CD14-positive monocyte (primary cell): ENCODE results near the gene TAF12. TPM values are rescaled to one million over a fixed set of nuclear protein-coding genes. Genes with fewer than 3 reads are reported as not detected.

ENCODE experiments used
- DNase-seq, 3 donors: peaks; one replicate each; pipeline ENCODE4 v3.0.0-alpha.2; 2011 to 2022
- H2AFZ ChIP-seq: 2 replicates; pipeline ENCODE4 v1.6.0; 2012; ENCODE audit warnings: mild to moderate bottlenecking, low read depth, low read length, inconsistent platforms; ENCODE audit not compliant: insufficient read depth, poor library complexity, severe bottlenecking
- H3K27ac ChIP-seq, 2 donors: 1 replicate in 1 of 2; 2 replicates in 1 of 2; pipeline ENCODE4 v1.5.1; 2012 to 2013; ENCODE audit warnings: low read length in 2 of 2, control low read depth in 1 of 2, inconsistent platforms in 1 of 2, low read depth in 1 of 2, mild to moderate bottlenecking in 1 of 2
- H3K27me3 ChIP-seq, 2 donors: one replicate each; pipeline versions ENCODE4 v1.6.0 to v1.6.1; 2011 to 2013; ENCODE audit warnings: low read length in 2 of 2; ENCODE audit not compliant: control insufficient read depth in 2 of 2, insufficient read depth in 2 of 2
- H3K36me3 ChIP-seq, 2 donors: replicated peaks in 1 of 2; 1 replicate in 1 of 2; 2 replicates in 1 of 2; pipeline versions ENCODE4 v1.5.1 to v1.6.1; 2012 to 2013; ENCODE audit warnings: low read length in 2 of 2, control low read depth in 1 of 2, inconsistent platforms in 1 of 2, mild to moderate bottlenecking in 1 of 2; ENCODE audit not compliant: insufficient read depth in 2 of 2, control insufficient read depth in 1 of 2
- H3K4me1 ChIP-seq, 2 donors: 1 replicate in 1 of 2; 2 replicates in 1 of 2; pipeline versions ENCODE4 v1.5.1 to v1.6.1; 2012 to 2013; ENCODE audit warnings: low read length in 2 of 2, control low read depth in 1 of 2, inconsistent platforms in 1 of 2, mild to moderate bottlenecking in 1 of 2, moderate library complexity in 1 of 2; ENCODE audit not compliant: insufficient read depth in 2 of 2, control insufficient read depth in 1 of 2
- H3K4me2 ChIP-seq: replicated peaks from 2 replicates; pipeline ENCODE3; 2012; ENCODE audit warnings: low read length, moderate library complexity, mild to moderate bottlenecking; ENCODE audit not compliant: poor library complexity, severe bottlenecking; ENCODE audit errors: extremely low read depth
- H3K4me3 ChIP-seq, 3 experiments: fragments of 200-600 bp in 1 of 3; sonication (generic) in 1 of 3; replicated peaks in 1 of 3; 1 replicate in 2 of 3; 2 replicates in 1 of 3; pipeline ENCODE4 v1.5.1; 2011 to 2013; ENCODE audit warnings: low read length in 3 of 3, mild to moderate bottlenecking in 3 of 3, control low read depth in 2 of 3, low read depth in 2 of 3, inconsistent platforms in 1 of 3, moderate library complexity in 1 of 3
- H3K79me2 ChIP-seq: 2 replicates; pipeline ENCODE4 v1.6.0; 2012; ENCODE audit warnings: mild to moderate bottlenecking, control low read depth, inconsistent platforms, low read length, moderate library complexity; ENCODE audit not compliant: insufficient read depth
- H3K9ac ChIP-seq: 2 replicates; pipeline ENCODE4 v1.6.0; 2017; ENCODE audit warnings: low read length, mild to moderate bottlenecking; ENCODE audit not compliant: insufficient read depth, poor library complexity, severe bottlenecking
- H3K9me3 ChIP-seq, 2 donors: replicated peaks in 1 of 2; 1 replicate in 1 of 2; 2 replicates in 1 of 2; pipeline versions ENCODE4 v1.5.1 to v1.6.1; 2012 to 2013; ENCODE audit warnings: low read length in 2 of 2, control low read depth in 1 of 2; ENCODE audit not compliant: control insufficient read depth in 1 of 2, insufficient read depth in 1 of 2
- H4K20me1 ChIP-seq: 2 replicates; pipeline ENCODE4 v1.6.0; 2012; ENCODE audit warnings: mild to moderate bottlenecking, low read length, control low read depth, moderate library complexity; ENCODE audit not compliant: insufficient read depth
- H3K27ac Mint-ChIP-seq, 7 donors: one replicate each; pipeline ENCODE4 v1.8.0; 2020; ENCODE audit warnings: mild to moderate bottlenecking in 7 of 7, mixed read lengths in 7 of 7, moderate library complexity in 6 of 7, inconsistent platforms in 2 of 7
- H3K27me3 Mint-ChIP-seq, 3 donors: one replicate each; pipeline ENCODE4 v1.8.0; 2021 to 2022; ENCODE audit warnings: low read depth in 3 of 3, mild to moderate bottlenecking in 3 of 3, mixed read lengths in 3 of 3, moderate library complexity in 3 of 3, inconsistent platforms in 1 of 3
- H3K36me3 Mint-ChIP-seq, 2 donors: one replicate each; pipeline ENCODE4 v1.8.0; 2020; ENCODE audit warnings: mixed read lengths in 2 of 2, inconsistent platforms in 1 of 2, mild to moderate bottlenecking in 1 of 2
- H3K4me1 Mint-ChIP-seq: one replicate; pipeline ENCODE4 v1.8.0; 2020; ENCODE audit warnings: mild to moderate bottlenecking, mixed read lengths
- H3K4me3 Mint-ChIP-seq, 2 donors: one replicate each; pipeline ENCODE4 v1.8.0; 2020; ENCODE audit warnings: mild to moderate bottlenecking in 2 of 2, mixed read lengths in 2 of 2, moderate library complexity in 1 of 2
- H3K9me3 Mint-ChIP-seq, 7 donors: one replicate each; pipeline ENCODE4 v1.8.0; 2020 to 2022; ENCODE audit warnings: mixed read lengths in 7 of 7, mild to moderate bottlenecking in 6 of 7, moderate library complexity in 6 of 7, inconsistent platforms in 2 of 7
- CTCF ChIP-seq: fragments of 200-600 bp; IDR thresholded peaks from one replicate; pipeline ENCODE4 v1.8.0; 2022; ENCODE audit warnings: antibody characterized with exemption, mild to moderate bottlenecking
- WGBS: methylation state at CpG from one replicate; pipeline ENCODE4 v1.1.5; 2013; ENCODE audit warnings: missing lambda C conversion rate; ENCODE audit not compliant: insufficient coverage; 5-methylcytosine and 5-hydroxymethylcytosine counted together
- intact Hi-C, 2 donors: fragments of 100-400 bp; cut with micrococcal nuclease; formaldehyde crosslinking; loops; one replicate each; pipeline versions ENCODE4 v1.15.0 to v1.15.1; 2023
- polyA plus RNA-seq, 3 donors: library from polyadenylated mRNA; depleted of rRNA in 1 of 3; unstranded in 2 of 3; stranded (reverse) in 1 of 3; fragments of 300-500 nt in 2 of 3; fragments of >200 nt in 1 of 3; fragmentation: Illumina TruSeq in 2 of 3; gene quantifications; 1 replicate in 2 of 3; 2 replicates in 1 of 3; pipeline ENCODE4 v1.2.3, GENCODE V29; 2012 to 2021

Gene TAF12
- polyA plus RNA-seq, 3 donors, result 36.7 to 53.7 (median 53.7) TPM

- no peaks in the 10 kb centered on the region for H3K9me3 ChIP-seq
- no peak overlapping the region for H3K4me2 ChIP-seq
- H3K27me3 ChIP-seq, result no peaks in the 10 kb centered on the region
- no peaks in the 10 kb centered on the region for H3K27me3 Mint-ChIP-seq
- DNase-seq, result no peak
- no peaks in the 10 kb centered on the region for H3K4me1 Mint-ChIP-seq
- H4K20me1 ChIP-seq, result no peaks in the 10 kb centered on the region
- H3K9ac ChIP-seq, result no peak overlapping the region
- H3K36me3 ChIP-seq, result peaks cover 61 to 86% of the 10 kb centered on the region in 2 donors
- whole genome bisulfite sequencing, result 80% methylated on average over 4 of the region's 5 CpGs
- no peak for TF ChIP-seq CTCF
- no peaks in the 10 kb centered on the region for H3K4me1 ChIP-seq
- no peak overlapping the region for H3K27ac Mint-ChIP-seq
- peaks cover 0 to 1% (median 0%) of the 10 kb centered on the region in 7 donors for H3K9me3 Mint-ChIP-seq
- H3K79me2 ChIP-seq, result no peaks in the 10 kb centered on the region
- no peak overlapping the region for H3K4me3 Mint-ChIP-seq
- H3K36me3 Mint-ChIP-seq, result peaks cover 56 to 69% of the 10 kb centered on the region in 2 donors
- H3K4me3 ChIP-seq, result no peak overlapping the region
- no peak overlapping the region for H3K27ac ChIP-seq
- intact Hi-C loops, result loop anchor here in 1 of 2 donors (5.0 kb wide), 1 partner anchor 87 kb away; no protein-coding TSS in a partner anchor
- no peak overlapping the region for H2AFZ ChIP-seq
Observed at GRCh38 chr1:28604411-28604810, 38.5 kb downstream of the TAF12 start.

- H4K20me1 ChIP-seq, result no peaks in the 10 kb centered on the region
- peak; percentile 29 to 55 (median 53) for DNase-seq
- no peak overlapping the region for H3K4me2 ChIP-seq
- intact Hi-C loops, result loop anchor here in 1 of 2 donors (5.0 kb wide), 1 partner anchor 85 kb away; no protein-coding TSS in a partner anchor
- peaks cover 56 to 74% of the 10 kb centered on the region in 2 donors for H3K36me3 ChIP-seq
- H3K79me2 ChIP-seq, result no peaks in the 10 kb centered on the region
- peak; percentile 47 for TF ChIP-seq CTCF
- H3K27ac ChIP-seq, result no peak overlapping the region
- Mint-ChIP-seq H3K36me3 (peaks cover 55 to 58% of the 10 kb centered on the region in 2 donors), H3K4me3 (no peak overlapping the region), H3K9me3 (peaks cover 0 to 1% (median 0%) of the 10 kb centered on the region in 7 donors), H3K27ac (peak overlapping the region in 1 of 7 donors; percentile 66), H3K27me3 (no peaks in the 10 kb centered on the region), H3K4me1 (no peaks in the 10 kb centered on the region)
- H3K4me1 ChIP-seq, result no peaks in the 10 kb centered on the region
- no peak overlapping the region for H3K4me3 ChIP-seq
- no peaks in the 10 kb centered on the region for H3K9me3 ChIP-seq
- H3K27me3 ChIP-seq, result no peaks in the 10 kb centered on the region
- no peak overlapping the region for H3K9ac ChIP-seq
- H2AFZ ChIP-seq, result no peak overlapping the region
- WGBS, result 96% methylated on average over 9 of the region's 15 CpGs
Observed at GRCh38 chr1:28602536-28603439, 40.1 kb downstream of the TAF12 start.
